SU-DHL-6 (cell line): Measurements from ENCODE around the gene GTF2F2.
"Not testable (repeated sequence)": the region's sequence is repeated elsewhere in the genome, so short reads cannot be mapped to it uniquely, and the experiment has no call there.

Source experiments
- EZH2phosphoT487 ChIP-seq: fragments of 200-600 bp; sonication (generic), shearing (Covaris generic); conservative IDR thresholded peaks from 2 replicates; pipeline ENCODE4 v1.6.1; 2018; ENCODE audit warnings: mild to moderate bottlenecking, antibody characterized with exemption, low read length, moderate library complexity, mixed read lengths
- TF ChIP-seq, protein P1 (sequence below): fragments of 200-600 bp; sonication (generic); IDR thresholded peaks from one replicate; pipeline ENCODE4 v1.5.1; 2017; ENCODE audit warnings: antibody characterized with exemption, mild to moderate bottlenecking, low read length, moderate library complexity; ENCODE audit not compliant: insufficient read depth, poor library complexity, severe bottlenecking

DNA sequence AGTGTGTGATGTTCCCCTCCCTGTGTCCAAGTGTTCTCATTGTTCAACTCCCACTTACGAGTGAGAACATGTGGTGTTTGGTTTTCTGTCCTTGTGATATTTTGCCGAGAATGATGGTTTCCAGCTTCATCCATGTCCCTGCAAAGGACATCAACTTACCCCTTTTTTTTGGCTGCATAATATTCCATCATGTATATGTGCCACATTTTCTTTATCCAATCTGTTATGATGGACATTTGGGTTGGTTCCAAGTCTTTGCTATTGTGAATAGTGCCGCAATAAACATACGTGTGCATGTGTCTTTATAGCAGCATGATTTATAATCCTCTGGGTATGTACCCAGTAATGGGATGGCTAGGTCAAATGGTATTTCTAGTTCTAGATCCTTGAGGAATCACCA is 68.8 kb downstream of the GTF2F2 start:
- TF ChIP-seq, protein P1, sequence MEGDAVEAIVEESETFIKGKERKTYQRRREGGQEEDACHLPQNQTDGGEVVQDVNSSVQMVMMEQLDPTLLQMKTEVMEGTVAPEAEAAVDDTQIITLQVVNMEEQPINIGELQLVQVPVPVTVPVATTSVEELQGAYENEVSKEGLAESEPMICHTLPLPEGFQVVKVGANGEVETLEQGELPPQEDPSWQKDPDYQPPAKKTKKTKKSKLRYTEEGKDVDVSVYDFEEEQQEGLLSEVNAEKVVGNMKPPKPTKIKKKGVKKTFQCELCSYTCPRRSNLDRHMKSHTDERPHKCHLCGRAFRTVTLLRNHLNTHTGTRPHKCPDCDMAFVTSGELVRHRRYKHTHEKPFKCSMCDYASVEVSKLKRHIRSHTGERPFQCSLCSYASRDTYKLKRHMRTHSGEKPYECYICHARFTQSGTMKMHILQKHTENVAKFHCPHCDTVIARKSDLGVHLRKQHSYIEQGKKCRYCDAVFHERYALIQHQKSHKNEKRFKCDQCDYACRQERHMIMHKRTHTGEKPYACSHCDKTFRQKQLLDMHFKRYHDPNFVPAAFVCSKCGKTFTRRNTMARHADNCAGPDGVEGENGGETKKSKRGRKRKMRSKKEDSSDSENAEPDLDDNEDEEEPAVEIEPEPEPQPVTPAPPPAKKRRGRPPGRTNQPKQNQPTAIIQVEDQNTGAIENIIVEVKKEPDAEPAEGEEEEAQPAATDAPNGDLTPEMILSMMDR: not testable (repeated sequence)
- not testable (repeated sequence) for TF ChIP-seq EZH2phosphoT487
